Gastroesophageal sphincter (tissue), 3 donors: Measurements from ENCODE around the gene JMJD4.

ENCODE experiments used
- CTCF ChIP-seq, 4 experiments: fragments of 200-600 bp in 2 of 4; fragments of 450-650 bp in 2 of 4; sonication (generic) in 1 of 4; IDR thresholded peaks; one replicate each; pipeline ENCODE4 v1.5.1; 2017 to 2019; ENCODE audit warnings: antibody characterized with exemption in 4 of 4, mild to moderate bottlenecking in 2 of 4, moderate library complexity in 2 of 4
- POLR2A ChIP-seq, 2 donors: fragments of 450-650 bp; IDR thresholded peaks; one replicate each; pipeline ENCODE4 v1.6.1; 2017; ENCODE audit warnings: antibody characterized with exemption in 2 of 2, mild to moderate bottlenecking in 2 of 2, moderate library complexity in 1 of 2

- TF ChIP-seq POLR2A (IDR thresholded peaks at IDR 0.05) (no peak), CTCF (IDR thresholded peaks at IDR 0.05) (no peak)
Measured at GRCh38 chr1:227739636-227740035, 4.5 kb upstream of the JMJD4 start.
